ENCODE measurements around the gene ENTPD6.
A peak's percentile ranks its signal among the peaks of the same experiment; 100 is the strongest.

Gene ENTPD6

GRCh38 chr20:25245461-25245860 lies 49.9 kb downstream of the ENTPD6 start:
- no peak for DNase-seq

DNA sequence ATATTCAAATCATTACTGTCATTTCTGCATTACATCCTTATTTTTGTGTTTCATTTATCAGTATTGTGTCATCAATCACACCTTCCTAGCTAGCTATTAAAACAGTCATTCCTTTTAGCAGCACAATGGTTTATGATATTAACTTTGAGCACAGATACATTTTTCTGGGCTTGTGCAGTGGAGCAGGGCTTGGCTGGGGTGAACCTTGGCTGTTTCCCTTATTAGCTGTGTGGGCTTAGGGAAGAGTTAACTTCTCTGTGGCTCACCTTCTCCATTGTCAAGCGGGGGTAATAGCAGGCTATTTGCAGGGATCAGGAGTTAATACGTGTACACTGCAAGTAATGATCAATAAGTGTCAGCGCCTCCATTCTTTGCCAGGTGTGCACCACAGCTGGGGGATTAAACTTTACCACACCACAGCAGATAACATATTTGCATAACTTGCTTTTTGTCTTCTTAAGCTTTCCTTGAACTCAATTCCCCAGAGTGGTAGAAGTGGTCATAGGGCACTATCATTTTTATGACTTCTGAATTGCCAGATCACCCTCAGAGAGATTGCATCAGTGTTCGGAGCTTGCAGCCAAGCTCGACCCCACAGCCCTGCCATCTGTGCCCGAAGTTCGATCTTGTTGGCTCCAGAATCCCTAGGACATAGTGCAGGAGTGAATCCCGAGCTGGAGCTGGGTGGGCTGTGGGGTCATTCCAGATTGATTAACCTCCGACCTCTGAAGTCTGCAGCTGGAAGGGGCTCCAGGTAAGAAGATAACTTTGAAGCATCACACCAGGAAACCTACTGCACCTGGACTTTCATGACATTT lies 50.9 kb downstream of the ENTPD6 start:
- DNase-seq: peak; percentile 7

DNA sequence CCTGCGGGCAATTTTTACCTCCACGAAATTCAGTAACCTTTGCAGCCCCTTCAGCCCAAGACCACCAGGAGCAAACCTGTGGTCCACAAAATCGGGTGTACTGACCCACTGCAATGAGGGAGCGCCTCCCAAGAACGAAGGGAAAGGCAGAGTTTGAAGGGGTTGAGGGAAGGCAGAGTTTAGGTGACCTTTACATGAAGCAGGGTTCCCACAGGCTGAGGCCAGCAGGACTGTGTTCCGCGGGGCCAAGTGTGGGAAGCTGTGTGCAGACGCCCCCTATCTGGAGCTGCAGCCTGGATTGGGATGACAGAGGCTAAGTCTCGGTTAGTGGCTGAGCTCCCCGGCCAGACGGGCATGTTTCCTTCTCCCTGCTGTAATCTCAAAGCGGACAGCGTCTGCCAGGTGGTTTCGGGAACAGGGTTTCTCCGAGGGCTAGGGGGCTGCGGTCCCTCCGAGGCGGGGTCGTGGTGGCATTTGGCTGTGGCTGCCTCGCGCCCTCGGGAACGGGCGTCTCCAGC lies 51.5 kb downstream of the ENTPD6 start:
- peak; percentile 73 for DNase-seq

DNA sequence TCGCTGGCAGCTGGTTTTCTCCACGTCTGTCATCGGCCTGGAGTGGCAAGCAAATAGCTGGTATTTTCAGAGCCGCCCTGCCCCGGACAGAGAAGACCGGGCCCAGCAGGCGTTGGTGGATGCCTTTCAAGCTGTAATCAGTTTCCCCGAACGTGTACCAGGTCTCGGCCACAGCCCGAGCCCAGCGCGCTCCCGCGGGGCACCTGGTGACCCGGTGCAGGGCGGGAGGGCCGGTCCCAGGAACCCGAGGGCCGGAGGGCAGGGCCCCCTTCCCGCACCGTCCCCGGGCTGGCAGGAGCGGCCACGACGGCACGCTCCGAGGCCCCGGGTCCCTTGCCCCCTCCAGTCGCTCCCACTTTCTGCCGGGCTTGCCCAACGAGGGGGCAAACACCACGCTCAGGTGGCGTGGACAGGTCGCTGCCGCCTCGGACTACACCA lies 52.0 kb downstream of the ENTPD6 start:
- DNase-seq: no peak

GRCh38 chr20:25247956-25248785 lies 52.7 kb downstream of the ENTPD6 start, which contains the start of gene PYGB:
PYGB (plus strand) TSS chr20:25248085; CDS start chr20:25248179, 94 bp downstream.
- DNase-seq: peak; percentile 81

DNA sequence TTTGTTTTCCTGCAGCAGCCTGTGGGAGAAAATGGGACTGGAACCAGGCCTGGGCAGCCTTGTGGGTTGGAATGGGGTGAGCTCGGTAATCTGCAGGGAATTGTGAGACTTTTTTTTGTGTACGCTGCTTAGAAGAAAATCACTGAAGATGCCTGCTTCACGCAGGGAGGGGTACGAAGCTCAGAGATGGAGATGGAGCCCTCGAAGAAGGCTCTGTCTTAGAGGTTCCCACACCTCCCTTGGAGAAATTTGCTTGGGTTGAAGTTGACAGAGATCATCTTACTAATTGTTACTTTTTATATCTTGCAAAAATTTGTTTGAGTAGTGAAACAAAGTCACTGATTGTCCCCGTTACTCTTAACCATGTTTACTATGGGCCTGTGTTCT lies 53.3 kb downstream of the ENTPD6 start:
- no peak for DNase-seq

DNA sequence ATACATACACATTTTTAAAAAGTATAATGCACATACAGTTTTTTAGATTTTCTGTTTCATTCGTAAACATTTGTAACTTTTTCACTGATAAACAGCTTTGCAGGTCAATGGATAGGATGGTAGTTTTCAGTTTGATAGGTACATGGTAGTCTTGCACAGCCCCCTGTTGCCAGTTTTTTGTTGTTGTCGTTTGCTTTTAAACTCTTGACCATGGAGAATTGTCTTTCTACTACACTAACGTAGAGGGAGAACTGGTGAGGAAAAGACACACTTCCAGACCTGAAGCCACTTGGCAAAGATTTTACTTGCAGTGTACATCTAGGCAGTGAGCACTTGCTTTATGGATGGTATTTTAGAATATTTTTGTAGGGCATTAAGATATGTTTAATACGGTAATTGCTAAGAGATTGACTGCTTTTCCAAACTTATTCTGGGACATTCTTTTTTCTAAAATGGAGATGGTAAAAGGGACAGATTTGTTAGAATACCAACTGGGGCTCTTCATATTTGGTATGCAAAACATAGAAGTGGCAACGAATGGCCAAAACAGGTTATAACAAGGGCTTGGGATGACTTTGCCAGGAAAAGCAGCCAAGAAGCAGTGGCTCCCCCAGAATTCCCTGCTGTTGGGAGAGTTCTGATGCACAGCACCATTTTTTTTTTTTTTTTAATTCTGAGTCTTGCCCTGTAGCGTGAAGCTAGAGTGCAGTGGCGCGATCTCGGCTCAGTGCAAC lies 53.9 kb downstream of the ENTPD6 start:
- no peak for DNase-seq

GRCh38 chr20:25250508-25250907 lies 55.0 kb downstream of the ENTPD6 start:
- no peak for DNase-seq

GRCh38 chr20:25251019-25251418 lies 55.5 kb downstream of the ENTPD6 start:
- DNase-seq: no peak

DNA sequence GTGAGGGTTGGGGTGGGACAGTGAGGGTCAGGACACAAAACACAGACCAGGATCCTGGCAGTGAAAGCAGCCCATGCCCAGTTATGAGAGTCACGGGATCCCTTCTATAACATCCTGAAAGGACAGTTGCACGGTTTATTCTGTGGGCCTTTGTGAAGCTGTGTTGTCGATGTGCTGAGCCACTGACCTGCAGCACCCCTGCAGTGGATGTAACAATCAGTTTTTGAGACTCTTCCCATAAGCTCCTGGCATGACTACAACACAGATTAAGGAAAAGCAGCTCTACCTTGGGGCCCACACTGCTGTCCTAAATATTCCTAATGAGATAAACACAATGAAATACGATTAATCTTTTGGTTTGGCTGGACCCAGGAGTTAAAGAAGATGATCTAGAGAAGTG lies 56.0 kb downstream of the ENTPD6 start:
- DNase-seq: no peak

GRCh38 chr20:25252230-25252651 lies 56.7 kb downstream of the ENTPD6 start:
- DNase-seq: no peak

GRCh38 chr20:25252686-25253421 lies 57.3 kb downstream of the ENTPD6 start:
- DNase-seq: no peak

DNA sequence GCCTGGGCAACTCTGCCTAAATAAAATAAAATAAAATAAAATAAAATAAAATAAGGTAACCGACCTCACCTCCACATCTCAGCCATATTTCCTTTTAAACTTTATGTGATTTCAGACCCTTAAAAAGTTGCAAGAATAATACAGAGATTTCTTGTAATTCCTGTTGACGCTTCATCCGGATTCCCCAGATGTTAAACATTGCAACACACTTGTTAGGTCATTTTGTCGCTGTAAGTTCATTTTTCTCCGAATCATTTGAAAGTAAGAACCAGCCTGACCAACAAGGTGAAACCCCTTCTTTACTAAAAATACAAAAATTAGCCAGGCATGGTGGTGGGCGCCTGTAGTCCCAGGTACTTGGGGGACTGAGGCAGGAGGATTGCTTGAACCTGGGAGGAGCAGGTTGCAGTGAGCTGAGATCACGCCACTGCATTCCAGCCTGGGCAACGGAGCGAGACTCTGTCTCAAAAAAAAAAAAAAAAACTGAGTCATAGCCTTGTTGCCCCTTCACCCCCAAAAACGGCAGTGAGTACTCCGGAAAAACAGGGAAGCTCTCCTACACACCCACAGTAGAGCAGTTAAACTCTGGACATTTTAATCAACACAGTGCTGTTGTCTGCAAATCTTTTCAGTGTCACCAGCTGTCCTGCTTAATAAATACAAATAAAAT lies 58.2 kb downstream of the ENTPD6 start:
- no peak for DNase-seq

DNA sequence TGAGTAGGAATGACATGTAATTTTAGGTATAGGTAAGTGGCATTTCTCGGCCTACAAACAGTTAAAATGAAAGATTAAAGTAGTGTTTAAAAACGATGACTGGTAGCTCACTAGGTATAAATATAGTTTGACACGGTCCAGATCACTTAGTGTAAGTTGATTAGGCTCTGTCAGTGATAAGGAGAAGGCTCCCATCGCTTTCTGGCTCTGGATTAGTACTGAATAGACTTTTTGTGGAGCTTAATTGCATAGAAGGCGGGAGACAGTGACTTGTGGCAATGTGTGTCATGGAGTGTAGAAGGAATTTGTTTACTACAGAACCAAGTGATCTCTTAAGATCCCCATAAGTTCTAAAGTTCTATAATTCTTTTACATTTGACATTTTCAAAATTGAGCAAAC lies 59.1 kb downstream of the ENTPD6 start:
- no peak for DNase-seq

DNA sequence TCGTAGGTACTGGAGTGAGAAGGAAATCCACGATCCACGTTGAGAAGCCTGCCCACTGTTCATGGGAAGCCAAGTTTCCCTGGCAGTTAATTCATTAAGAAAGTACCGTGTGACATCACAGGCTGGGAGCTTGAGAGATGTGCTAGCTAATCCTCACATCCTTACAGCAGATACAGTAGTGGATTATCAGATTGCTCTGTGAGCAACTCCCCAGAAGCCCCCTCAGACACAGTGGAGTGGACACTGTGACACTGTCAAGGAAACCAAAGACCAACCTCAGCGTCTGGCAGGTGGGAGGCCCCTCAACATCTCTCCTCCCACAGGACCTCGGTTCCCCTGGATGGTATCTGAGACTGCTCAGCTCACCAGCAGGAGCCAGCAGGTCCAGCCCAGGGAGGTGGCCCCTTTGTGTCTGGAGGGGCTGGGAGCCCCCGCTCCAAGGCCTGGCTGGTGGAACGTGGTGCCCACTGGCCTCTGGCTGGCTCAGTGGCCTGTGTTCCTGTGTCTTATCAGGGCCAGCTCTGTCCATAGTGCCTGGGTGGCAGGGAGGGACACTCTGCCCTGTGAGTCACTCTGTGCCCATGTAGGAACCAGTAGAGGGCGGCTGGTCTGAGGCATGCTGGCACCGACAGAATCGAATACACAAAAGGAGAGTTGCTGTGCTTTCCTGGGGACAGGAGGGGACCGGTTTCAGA lies 59.6 kb downstream of the ENTPD6 start:
- DNase-seq: no peak

- DNase-seq: no peak
Measured at GRCh38 chr20:25256226-25256859, 60.8 kb downstream of the ENTPD6 start.

GRCh38 chr20:25257130-25257529 lies 61.6 kb downstream of the ENTPD6 start:
- no peak for DNase-seq

GRCh38 chr20:25257756-25258475 lies 62.4 kb downstream of the ENTPD6 start:
- no peak for DNase-seq

GRCh38 chr20:25258476-25258805 lies 62.9 kb downstream of the ENTPD6 start:
- DNase-seq: no peak

DNA sequence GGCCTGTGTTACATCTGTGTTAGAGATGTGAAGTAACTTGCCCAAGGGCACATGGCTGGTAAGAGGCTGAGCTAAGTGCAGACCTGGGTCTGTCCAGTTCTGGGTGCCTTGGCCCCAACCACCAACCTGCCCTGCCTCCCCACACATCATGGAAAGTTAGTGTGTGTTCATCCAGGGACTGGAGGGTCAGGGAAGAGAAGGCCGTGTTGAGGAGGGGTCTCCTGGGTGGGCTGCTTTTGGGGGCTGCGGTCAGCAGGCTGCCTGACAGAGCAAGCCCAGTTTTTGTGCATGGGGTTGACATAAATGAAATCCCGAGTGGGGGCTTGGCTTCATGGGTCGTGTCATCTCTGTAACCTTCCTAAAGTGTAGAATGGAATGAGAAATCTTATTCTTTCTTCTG lies 63.3 kb downstream of the ENTPD6 start:
- no peak for DNase-seq
